ENCODE results near the gene CLDN10. TPM values are rescaled to one million over a fixed set of nuclear protein-coding genes. Genes with fewer than 3 reads are reported as not detected.

CLDN10 gene
- total RNA-seq, 1 experiment from 2014 or later: 10.5 TPM

GRCh38 chr13:95604556-95604915 lies 52.0 kb downstream of the CLDN10 start:
- no peak for TF ChIP-seq POLR2AphosphoS5 (IDR thresholded peaks at IDR 0.05; ENCODE audit: low read depth, low read length)
- TF ChIP-seq CTCF (IDR thresholded peaks at IDR 0.05): no peak
- no peak for TF ChIP-seq SIN3A (IDR thresholded peaks at IDR 0.05; ENCODE audit: borderline replicate concordance, insufficient read depth, low read depth, low read length)
- TF ChIP-seq, protein P1, sequence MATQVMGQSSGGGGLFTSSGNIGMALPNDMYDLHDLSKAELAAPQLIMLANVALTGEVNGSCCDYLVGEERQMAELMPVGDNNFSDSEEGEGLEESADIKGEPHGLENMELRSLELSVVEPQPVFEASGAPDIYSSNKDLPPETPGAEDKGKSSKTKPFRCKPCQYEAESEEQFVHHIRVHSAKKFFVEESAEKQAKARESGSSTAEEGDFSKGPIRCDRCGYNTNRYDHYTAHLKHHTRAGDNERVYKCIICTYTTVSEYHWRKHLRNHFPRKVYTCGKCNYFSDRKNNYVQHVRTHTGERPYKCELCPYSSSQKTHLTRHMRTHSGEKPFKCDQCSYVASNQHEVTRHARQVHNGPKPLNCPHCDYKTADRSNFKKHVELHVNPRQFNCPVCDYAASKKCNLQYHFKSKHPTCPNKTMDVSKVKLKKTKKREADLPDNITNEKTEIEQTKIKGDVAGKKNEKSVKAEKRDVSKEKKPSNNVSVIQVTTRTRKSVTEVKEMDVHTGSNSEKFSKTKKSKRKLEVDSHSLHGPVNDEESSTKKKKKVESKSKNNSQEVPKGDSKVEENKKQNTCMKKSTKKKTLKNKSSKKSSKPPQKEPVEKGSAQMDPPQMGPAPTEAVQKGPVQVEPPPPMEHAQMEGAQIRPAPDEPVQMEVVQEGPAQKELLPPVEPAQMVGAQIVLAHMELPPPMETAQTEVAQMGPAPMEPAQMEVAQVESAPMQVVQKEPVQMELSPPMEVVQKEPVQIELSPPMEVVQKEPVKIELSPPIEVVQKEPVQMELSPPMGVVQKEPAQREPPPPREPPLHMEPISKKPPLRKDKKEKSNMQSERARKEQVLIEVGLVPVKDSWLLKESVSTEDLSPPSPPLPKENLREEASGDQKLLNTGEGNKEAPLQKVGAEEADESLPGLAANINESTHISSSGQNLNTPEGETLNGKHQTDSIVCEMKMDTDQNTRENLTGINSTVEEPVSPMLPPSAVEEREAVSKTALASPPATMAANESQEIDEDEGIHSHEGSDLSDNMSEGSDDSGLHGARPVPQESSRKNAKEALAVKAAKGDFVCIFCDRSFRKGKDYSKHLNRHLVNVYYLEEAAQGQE (IDR thresholded peaks at IDR 0.05; ENCODE audit: insufficient read depth in 1 of 2, low read depth in 2 of 2, low read length in 1 of 2): no peak
- no peak for TF ChIP-seq TCF7L2 (IDR thresholded peaks at IDR 0.05; ENCODE audit: low read depth, low read length)
- ATAC-seq (no peak), DNase-seq (ENCODE audit: low read depth, low spot score) (no peak)
- in situ Hi-C loops (cut with HindIII; ENCODE audit: low pct_unique_long_range_greater_than_20kb, low sequenced_read_pairs) (no loop called here), intact Hi-C loops (cut with micrococcal nuclease; ENCODE audit: unreplicated experiment) (no loop called here)
- H3K27me3 ChIP-seq (ENCODE audit: control insufficient read depth, insufficient read depth, low read length): no peaks in the 10 kb centered on the region
- no peaks in the 10 kb centered on the region for H3K4me1 ChIP-seq (ENCODE audit: control insufficient read depth, insufficient read depth, low read length)
- no peak overlapping the region for H3K4me3 ChIP-seq (ENCODE audit: low read depth in 2 of 2, low read length in 2 of 2)
- ChIA-PET POLR2A (no interaction called here), CTCF (no interaction called here)
- BruUV-seq (replicated peaks): no TSS peak
- H3K36me3 ChIP-seq (ENCODE audit: control insufficient read depth, insufficient read depth, low read length): no peaks in the 10 kb centered on the region; the same call in 1 of the 2 replicates
- no peak overlapping the region for H3K27ac ChIP-seq (ENCODE audit: low read length)
- H3K9me3 ChIP-seq (ENCODE audit: control insufficient read depth, insufficient read depth, low read depth, low read length): no peaks in the 10 kb centered on the region

DNA sequence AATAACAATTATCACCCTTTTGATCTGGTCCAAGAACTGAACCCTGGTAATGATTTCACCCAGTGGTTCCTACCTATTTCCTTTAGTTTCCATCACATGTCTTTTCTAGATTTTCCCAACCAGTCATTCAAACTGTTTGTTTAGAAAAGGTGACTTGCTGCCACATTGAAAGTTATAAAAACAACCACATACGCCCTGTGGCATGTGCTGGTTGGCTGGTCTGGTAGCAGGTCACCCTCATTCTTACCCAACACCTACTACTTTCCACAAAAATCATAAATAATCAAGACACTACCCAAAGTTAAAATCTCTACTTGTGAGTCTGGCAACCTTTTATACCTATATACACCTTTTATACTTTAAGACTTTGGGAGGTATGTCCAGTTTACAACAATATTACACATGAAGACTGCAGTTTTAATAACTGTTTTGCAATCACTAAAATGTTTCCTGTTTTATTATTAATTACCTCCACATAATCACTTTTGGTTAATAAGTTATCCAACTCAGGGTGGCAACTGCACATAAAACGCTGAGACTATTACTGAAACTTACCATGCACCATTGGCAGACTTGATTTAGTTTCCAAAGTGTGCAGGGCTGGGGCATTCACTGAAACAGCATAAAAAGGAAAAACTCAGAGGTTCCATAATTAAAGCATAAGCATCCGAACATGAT lies 53.1 kb downstream of the CLDN10 start:
- BruUV-seq (replicated peaks): no TSS peak
- in situ Hi-C loops (cut with HindIII; ENCODE audit: low pct_unique_long_range_greater_than_20kb, low sequenced_read_pairs) (no loop called here), intact Hi-C loops (cut with micrococcal nuclease; ENCODE audit: unreplicated experiment) (no loop called here)
- no peak overlapping the region for H3K4me3 ChIP-seq (ENCODE audit: low read depth in 2 of 2, low read length in 2 of 2)
- H3K36me3 ChIP-seq (ENCODE audit: control insufficient read depth, insufficient read depth, low read length): no peaks in the 10 kb centered on the region; the same call in 1 of the 2 replicates
- no peaks in the 10 kb centered on the region for H3K9me3 ChIP-seq (ENCODE audit: control insufficient read depth, insufficient read depth, low read depth, low read length)
- TF ChIP-seq CTCF (IDR thresholded peaks at IDR 0.05) (no peak), TCF7L2 (IDR thresholded peaks at IDR 0.05; ENCODE audit: low read depth, low read length) (no peak), SIN3A (IDR thresholded peaks at IDR 0.05; ENCODE audit: borderline replicate concordance, insufficient read depth, low read depth, low read length) (no peak), POLR2AphosphoS5 (IDR thresholded peaks at IDR 0.05; ENCODE audit: low read depth, low read length) (no peak)
- TF ChIP-seq, protein P1 (IDR thresholded peaks at IDR 0.05; ENCODE audit: insufficient read depth in 1 of 2, low read depth in 2 of 2, low read length in 1 of 2): no peak
- no peaks in the 10 kb centered on the region for H3K27me3 ChIP-seq (ENCODE audit: control insufficient read depth, insufficient read depth, low read length)
- ChIA-PET POLR2A (no interaction called here), CTCF (no interaction called here)
- DNase-seq (ENCODE audit: low read depth, low spot score) (no peak), ATAC-seq (no peak)
- no peaks in the 10 kb centered on the region for H3K4me1 ChIP-seq (ENCODE audit: control insufficient read depth, insufficient read depth, low read length)
- no peak overlapping the region for H3K27ac ChIP-seq (ENCODE audit: low read length)
